ENCODE results near the gene ITGB3.

ITGB3 gene

GRCh38 chr17:47264166-47264565 lies 10.5 kb downstream of the ITGB3 start:
- TF ChIP-seq EGR1 (IDR thresholded peaks at IDR 0.05), result no peak
- no peak for TF ChIP-seq FOXM1 (IDR thresholded peaks at IDR 0.05; ENCODE audit: borderline replicate concordance, low read depth)
- no peak for TF ChIP-seq USF1 (IDR thresholded peaks at IDR 0.05)
- no peak for TF ChIP-seq RAD21 (IDR thresholded peaks at IDR 0.05; ENCODE audit: low read depth)

GRCh38 chr17:47265983-47266541 lies 12.4 kb downstream of the ITGB3 start:
- TF ChIP-seq USF1 (IDR thresholded peaks at IDR 0.05), result peak; percentile 83
- TF ChIP-seq CEBPB (IDR thresholded peaks at IDR 0.05), result no peak

- TF ChIP-seq EGR1 (IDR thresholded peaks at IDR 0.05), result no peak
- TF ChIP-seq MAX (IDR thresholded peaks at IDR 0.05), result no peak
- no peak for TF ChIP-seq USF1 (IDR thresholded peaks at IDR 0.05)
Observed at GRCh38 chr17:47266782-47267181, 13.2 kb downstream of the ITGB3 start.

GRCh38 chr17:47267354-47267828 lies 13.8 kb downstream of the ITGB3 start:
- TF ChIP-seq TCF12 (IDR thresholded peaks at IDR 0.05; ENCODE audit: low read depth) (no peak), TEAD4 (IDR thresholded peaks at IDR 0.05) (peak; percentile 54), EP300 (IDR thresholded peaks at IDR 0.05; ENCODE audit: borderline replicate concordance) (no peak)

GRCh38 chr17:47270946-47271705 lies 17.5 kb downstream of the ITGB3 start:
- TF ChIP-seq TEAD4 (IDR thresholded peaks at IDR 0.05) (peak; percentile 26; the same call in 1 of the 2 replicates), MAX (IDR thresholded peaks at IDR 0.05) (no peak), EGR1 (IDR thresholded peaks at IDR 0.05) (no peak), RAD21 (IDR thresholded peaks at IDR 0.05; ENCODE audit: low read depth) (no peak), EP300 (IDR thresholded peaks at IDR 0.05; ENCODE audit: borderline replicate concordance) (0 out of 2 replicates have a peak, but pooled peaks have one; percentile 27)

- TF ChIP-seq EP300 (IDR thresholded peaks at IDR 0.05; ENCODE audit: borderline replicate concordance), result no peak
- TF ChIP-seq RAD21 (IDR thresholded peaks at IDR 0.05; ENCODE audit: low read depth), result no peak
- TF ChIP-seq MAX (IDR thresholded peaks at IDR 0.05), result no peak
- TF ChIP-seq EGR1 (IDR thresholded peaks at IDR 0.05), result no peak
- no peak for TF ChIP-seq TEAD4 (IDR thresholded peaks at IDR 0.05)
- TF ChIP-seq YY1 (IDR thresholded peaks at IDR 0.05; ENCODE audit: low read depth), result no peak
Observed at GRCh38 chr17:47272491-47272890, 18.9 kb downstream of the ITGB3 start.

- TF ChIP-seq EGR1 (IDR thresholded peaks at IDR 0.05) (no peak), FOXM1 (IDR thresholded peaks at IDR 0.05; ENCODE audit: borderline replicate concordance, low read depth) (no peak), REST (IDR thresholded peaks at IDR 0.05; ENCODE audit: low read depth) (no peak), USF1 (IDR thresholded peaks at IDR 0.05) (no peak), ZBTB7A (IDR thresholded peaks at IDR 0.05; ENCODE audit: low read depth) (no peak), YY1 (IDR thresholded peaks at IDR 0.05; ENCODE audit: low read depth) (no peak), TAF1 (IDR thresholded peaks at IDR 0.05; ENCODE audit: low read depth) (no peak)
Observed at GRCh38 chr17:47273245-47273644, 19.6 kb downstream of the ITGB3 start.
